ENCODE data around the gene ANKZF1. TPM values are rescaled to one million over a fixed set of nuclear protein-coding genes. Genes with fewer than 3 reads are reported as not detected.

Gene ANKZF1
- polyA plus RNA-seq, 2 donors = 20.4 to 40.7 TPM

- H3K27me3 ChIP-seq (ENCODE audit: control insufficient read depth in 1 of 2, insufficient read depth in 2 of 2, low read length in 2 of 2) = no peaks in the 10 kb centered on the region
- H3K4me1 ChIP-seq (ENCODE audit: control insufficient read depth in 2 of 2, insufficient read depth in 2 of 2, low read length in 1 of 2) = peaks cover 4 to 12% of the 10 kb centered on the region in 2 donors
- peak within 1 kb of the TSS; percentile 89 to 93 for H3K27ac ChIP-seq (ENCODE audit: low read depth in 2 of 2, low read length in 1 of 2)
- H3K36me3 ChIP-seq (ENCODE audit: control insufficient read depth in 2 of 2, insufficient read depth in 2 of 2, low read length in 1 of 2) = peaks cover 0 to 20% of the 10 kb centered on the region in 2 donors
- 1% methylated on average over 47 to 65 of the region's 65 CpGs for WGBS, 2 donors
- no peaks in the 10 kb centered on the region for H3K9me3 ChIP-seq (ENCODE audit: control insufficient read depth in 2 of 2, insufficient read depth in 1 of 2, low read depth in 1 of 2, low read length in 1 of 2)
- H3K4me3 ChIP-seq (ENCODE audit: low read depth in 1 of 2, low read length in 2 of 2) = peak within 1 kb of the TSS; percentile 51 to 55
These were observed 49.7 kb downstream of the ANKZF1 start, which contains the start of gene DNAJB2 for GRCh38 chr2:219279151-219279915. DNAJB2 (plus strand) TSS chr2:219279366; CDS start chr2:219279834, 468 bp downstream.

GRCh38 chr2:219279916-219280516 lies 50.4 kb downstream of the ANKZF1 start:
- H3K27ac ChIP-seq (ENCODE audit: low read depth in 2 of 2, low read length in 1 of 2) = peak overlapping the region; percentile 89 to 93
- H3K4me3 ChIP-seq (ENCODE audit: low read depth in 1 of 2, low read length in 2 of 2) = peak overlapping the region; percentile 51 to 55
- peaks cover 4 to 13% of the 10 kb centered on the region in 2 donors for H3K4me1 ChIP-seq (ENCODE audit: control insufficient read depth in 2 of 2, insufficient read depth in 2 of 2, low read length in 1 of 2)
- H3K27me3 ChIP-seq (ENCODE audit: control insufficient read depth in 1 of 2, insufficient read depth in 2 of 2, low read length in 2 of 2) = no peaks in the 10 kb centered on the region
- peaks cover 0 to 25% of the 10 kb centered on the region in 2 donors for H3K36me3 ChIP-seq (ENCODE audit: control insufficient read depth in 2 of 2, insufficient read depth in 2 of 2, low read length in 1 of 2)
- WGBS, 2 donors = 41 to 46% methylated on average over 12 of the region's 12 CpGs
- no peaks in the 10 kb centered on the region for H3K9me3 ChIP-seq (ENCODE audit: control insufficient read depth in 2 of 2, insufficient read depth in 1 of 2, low read depth in 1 of 2, low read length in 1 of 2)

GRCh38 chr2:219280651-219281050 lies 51.0 kb downstream of the ANKZF1 start:
- H3K4me1 ChIP-seq (ENCODE audit: control insufficient read depth in 2 of 2, insufficient read depth in 2 of 2, low read length in 1 of 2) = peaks cover 4 to 20% of the 10 kb centered on the region in 2 donors

GRCh38 chr2:219281588-219281987 lies 52.0 kb downstream of the ANKZF1 start:
- Histone ChIP-seq H3K36me3 (ENCODE audit: control insufficient read depth in 2 of 2, insufficient read depth in 2 of 2, low read length in 1 of 2) (peaks cover 0 to 30% of the 10 kb centered on the region in 2 donors), H3K9me3 (ENCODE audit: control insufficient read depth in 2 of 2, insufficient read depth in 1 of 2, low read depth in 1 of 2, low read length in 1 of 2) (no peaks in the 10 kb centered on the region), H3K27ac (ENCODE audit: low read depth in 2 of 2, low read length in 1 of 2) (no peak overlapping the region), H3K4me3 (ENCODE audit: low read depth in 1 of 2, low read length in 2 of 2) (no peak overlapping the region), H3K27me3 (ENCODE audit: control insufficient read depth in 1 of 2, insufficient read depth in 2 of 2, low read length in 2 of 2) (no peaks in the 10 kb centered on the region), H3K4me1 (ENCODE audit: control insufficient read depth in 2 of 2, insufficient read depth in 2 of 2, low read length in 1 of 2) (peaks cover 4 to 25% of the 10 kb centered on the region in 2 donors)
- WGBS, 2 donors = 87% methylated on average over 8 of the region's 8 CpGs

More at GRCh38 chr2:219280651-219281050, 51.0 kb downstream of the ANKZF1 start:
- 90 to 91% methylated on average over 4 of the region's 4 CpGs for WGBS, 2 donors
- H3K27me3 ChIP-seq (ENCODE audit: control insufficient read depth in 1 of 2, insufficient read depth in 2 of 2, low read length in 2 of 2) = no peaks in the 10 kb centered on the region
- H3K27ac ChIP-seq (ENCODE audit: low read depth in 2 of 2, low read length in 1 of 2) = no peak overlapping the region
- no peaks in the 10 kb centered on the region for H3K9me3 ChIP-seq (ENCODE audit: control insufficient read depth in 2 of 2, insufficient read depth in 1 of 2, low read depth in 1 of 2, low read length in 1 of 2)
- peaks cover 0 to 30% of the 10 kb centered on the region in 2 donors for H3K36me3 ChIP-seq (ENCODE audit: control insufficient read depth in 2 of 2, insufficient read depth in 2 of 2, low read length in 1 of 2)
- H3K4me3 ChIP-seq (ENCODE audit: low read depth in 1 of 2, low read length in 2 of 2) = no peak overlapping the region

- 85 to 93% methylated on average over 5 of the region's 5 CpGs for WGBS, 2 donors
- Histone ChIP-seq H3K27me3 (ENCODE audit: control insufficient read depth in 1 of 2, insufficient read depth in 2 of 2, low read length in 2 of 2) (no peaks in the 10 kb centered on the region), H3K4me1 (ENCODE audit: control insufficient read depth in 2 of 2, insufficient read depth in 2 of 2, low read length in 1 of 2) (peaks cover 4 to 29% of the 10 kb centered on the region in 2 donors), H3K27ac (ENCODE audit: low read depth in 2 of 2, low read length in 1 of 2) (no peak overlapping the region), H3K4me3 (ENCODE audit: low read depth in 1 of 2, low read length in 2 of 2) (no peak overlapping the region), H3K36me3 (ENCODE audit: control insufficient read depth in 2 of 2, insufficient read depth in 2 of 2, low read length in 1 of 2) (peaks cover 0 to 30% of the 10 kb centered on the region in 2 donors), H3K9me3 (ENCODE audit: control insufficient read depth in 2 of 2, insufficient read depth in 1 of 2, low read depth in 1 of 2, low read length in 1 of 2) (no peaks in the 10 kb centered on the region)
These were observed 52.8 kb downstream of the ANKZF1 start for GRCh38 chr2:219282375-219282774.

- no peaks in the 10 kb centered on the region for H3K9me3 ChIP-seq (ENCODE audit: control insufficient read depth in 2 of 2, insufficient read depth in 1 of 2, low read depth in 1 of 2, low read length in 1 of 2)
- H3K27ac ChIP-seq (ENCODE audit: low read depth in 2 of 2, low read length in 1 of 2) = peak overlapping the region in 1 of 2 donors; percentile 45
- no peak overlapping the region for H3K4me3 ChIP-seq (ENCODE audit: low read depth in 1 of 2, low read length in 2 of 2)
- H3K36me3 ChIP-seq (ENCODE audit: control insufficient read depth in 2 of 2, insufficient read depth in 2 of 2, low read length in 1 of 2) = peaks cover 0 to 30% of the 10 kb centered on the region in 2 donors
- 88 to 92% methylated on average over 17 of the region's 17 CpGs for WGBS, 2 donors
- H3K27me3 ChIP-seq (ENCODE audit: control insufficient read depth in 1 of 2, insufficient read depth in 2 of 2, low read length in 2 of 2) = no peaks in the 10 kb centered on the region
- H3K4me1 ChIP-seq (ENCODE audit: control insufficient read depth in 2 of 2, insufficient read depth in 2 of 2, low read length in 1 of 2) = peaks cover 0 to 32% of the 10 kb centered on the region in 2 donors
These were observed 53.5 kb downstream of the ANKZF1 start for GRCh38 chr2:219282943-219283581.

- Histone ChIP-seq H3K27me3 (ENCODE audit: control insufficient read depth in 1 of 2, insufficient read depth in 2 of 2, low read length in 2 of 2) (no peaks in the 10 kb centered on the region), H3K4me1 (ENCODE audit: control insufficient read depth in 2 of 2, insufficient read depth in 2 of 2, low read length in 1 of 2) (peaks cover 3 to 41% of the 10 kb centered on the region in 2 donors), H3K4me3 (ENCODE audit: low read depth in 1 of 2, low read length in 2 of 2) (no peak overlapping the region), H3K27ac (ENCODE audit: low read depth in 2 of 2, low read length in 1 of 2) (peak overlapping the region in 1 of 2 donors; percentile 88), H3K9me3 (ENCODE audit: control insufficient read depth in 2 of 2, insufficient read depth in 1 of 2, low read depth in 1 of 2, low read length in 1 of 2) (no peaks in the 10 kb centered on the region), H3K36me3 (ENCODE audit: control insufficient read depth in 2 of 2, insufficient read depth in 2 of 2, low read length in 1 of 2) (peaks cover 0 to 30% of the 10 kb centered on the region in 2 donors)
- WGBS, 2 donors = 83 to 86% methylated on average over 16 of the region's 16 CpGs
These were observed 55.1 kb downstream of the ANKZF1 start for GRCh38 chr2:219284501-219285372.

- 71 to 74% methylated on average over 12 of the region's 12 CpGs for WGBS, 2 donors
- Histone ChIP-seq H3K27me3 (ENCODE audit: control insufficient read depth in 1 of 2, insufficient read depth in 2 of 2, low read length in 2 of 2) (no peaks in the 10 kb centered on the region), H3K36me3 (ENCODE audit: control insufficient read depth in 2 of 2, insufficient read depth in 2 of 2, low read length in 1 of 2) (peaks cover 0 to 30% of the 10 kb centered on the region in 2 donors), H3K4me1 (ENCODE audit: control insufficient read depth in 2 of 2, insufficient read depth in 2 of 2, low read length in 1 of 2) (peaks cover 3 to 41% of the 10 kb centered on the region in 2 donors), H3K9me3 (ENCODE audit: control insufficient read depth in 2 of 2, insufficient read depth in 1 of 2, low read depth in 1 of 2, low read length in 1 of 2) (no peaks in the 10 kb centered on the region), H3K4me3 (ENCODE audit: low read depth in 1 of 2, low read length in 2 of 2) (no peak overlapping the region), H3K27ac (ENCODE audit: low read depth in 2 of 2, low read length in 1 of 2) (peak overlapping the region; percentile 75 to 88)
These were observed 55.7 kb downstream of the ANKZF1 start for GRCh38 chr2:219285373-219285735.
